Psoas muscle (tissue), 8 donors: ENCODE data around the gene DKKL1. TPM values are rescaled to one million over a fixed set of nuclear protein-coding genes. Genes with fewer than 3 reads are reported as not detected.
A peak's percentile ranks its signal among the peaks of the same experiment; 100 is the strongest.

Source experiments
- ATAC-seq, 4 donors: fragments of 200-7000 bp; cut with Tn5 transposase; one replicate each; pipeline ENCODE4 v1.9.1; 2020; ENCODE audit warnings: moderate library complexity in 3 of 4, mild to moderate bottlenecking in 2 of 4
- DNase-seq, 2 donors: peaks; one replicate each; pipeline ENCODE4 v3.0.0-alpha.2; 2020
- H3K27ac ChIP-seq: fragments of 200-600 bp; one replicate; pipeline ENCODE4 v1.8.0; 2022
- H3K27me3 ChIP-seq, 3 donors: fragments of 200-600 bp in 1 of 3; one replicate each; pipeline versions ENCODE4 v1.6.1 to v1.8.0; 2013 to 2022; ENCODE audit warnings: low read length in 2 of 3, mild to moderate bottlenecking in 2 of 3, moderate library complexity in 1 of 3; ENCODE audit not compliant: insufficient read depth in 3 of 3
- H3K36me3 ChIP-seq, 2 donors: fragments of 200-600 bp in 1 of 2; one replicate each; pipeline versions ENCODE4 v1.6.1 to v1.8.0; 2013 to 2022; ENCODE audit warnings: low read depth in 1 of 2, mild to moderate bottlenecking in 1 of 2, moderate library complexity in 1 of 2; ENCODE audit not compliant: insufficient read depth in 1 of 2
- H3K4me1 ChIP-seq: fragments of 200-600 bp; one replicate; pipeline ENCODE4 v1.8.0; 2022
- H3K4me3 ChIP-seq: fragments of 200-600 bp; one replicate; pipeline ENCODE4 v1.8.0; 2022; ENCODE audit warnings: mild to moderate bottlenecking
- H3K9me3 ChIP-seq: fragments of 200-600 bp; one replicate; pipeline ENCODE4 v1.8.0; 2022
- WGBS, 3 donors: extraction: QIAGEN DNeasy Blood & Tissue Kit; methylation state at CpG; one replicate each; pipeline versions ENCODE4 v1.1.6 to v1.1.7; 2013; 5-methylcytosine and 5-hydroxymethylcytosine counted together
- intact Hi-C, 2 donors: fragments of 100-400 bp; cut with DNase I; formaldehyde crosslinking; loops; one replicate each; pipeline versions ENCODE4 v1.11.0 to v1.14.2; 2022
- polyA plus RNA-seq, 3 donors: library from polyadenylated mRNA; stranded (reverse); fragments of 200-250 nt; gene quantifications; one replicate each; pipeline ENCODE4 v1.2.3, GENCODE V29; 2013
- total RNA-seq, 4 donors: library from RNA; stranded (reverse); fragmentation: NEBNext Ultra II Directional in 2 of 4; extraction: Animal tissue kit (Norgen Biotek cat#: 25700) in 2 of 4; gene quantifications; one replicate each; pipeline versions ENCODE4 v1.2.1 to v1.2.4, GENCODE V29; 2021 to 2023
- TF ChIP-seq, protein P1 (sequence below): fragments of 200-600 bp; IDR thresholded peaks from one replicate; pipeline ENCODE4 v1.8.0; 2022; ENCODE audit warnings: antibody characterized with exemption
- donor health status: healthy with polysubstance abuse.
- donor health status: DM: no; HTN: no; CAD: no; lungs with moderate emphysema.
- donor health status: Bipolar disorder and iron deficiency.
- donor health status: healthy.
- donor health status: DM: yes; HTN: yes; CAD: no.
- donor health status: DM: no; HTN: no; CAD: no.
- donor health status: DM: no; HTN: no; CAD: no.
- donor health status: DM: yes; HTN: yes; CAD: no.

The DKKL1 gene
- total and polyA plus RNA-seq, 7 donors, result 0.06 TPM; not detected in 6

- peaks cover 21% of the 10 kb centered on the region for H3K4me1 ChIP-seq
- no peak overlapping the region for H3K4me3 ChIP-seq
- H3K27me3 ChIP-seq, result peaks cover 0 to 100% (median 48%) of the 10 kb centered on the region in 3 donors
- H3K36me3 ChIP-seq, result no peaks in the 10 kb centered on the region
- no peak overlapping the region for H3K27ac ChIP-seq
- H3K9me3 ChIP-seq, result no peaks in the 10 kb centered on the region
- no peak for ATAC-seq
- TF ChIP-seq, protein P1, sequence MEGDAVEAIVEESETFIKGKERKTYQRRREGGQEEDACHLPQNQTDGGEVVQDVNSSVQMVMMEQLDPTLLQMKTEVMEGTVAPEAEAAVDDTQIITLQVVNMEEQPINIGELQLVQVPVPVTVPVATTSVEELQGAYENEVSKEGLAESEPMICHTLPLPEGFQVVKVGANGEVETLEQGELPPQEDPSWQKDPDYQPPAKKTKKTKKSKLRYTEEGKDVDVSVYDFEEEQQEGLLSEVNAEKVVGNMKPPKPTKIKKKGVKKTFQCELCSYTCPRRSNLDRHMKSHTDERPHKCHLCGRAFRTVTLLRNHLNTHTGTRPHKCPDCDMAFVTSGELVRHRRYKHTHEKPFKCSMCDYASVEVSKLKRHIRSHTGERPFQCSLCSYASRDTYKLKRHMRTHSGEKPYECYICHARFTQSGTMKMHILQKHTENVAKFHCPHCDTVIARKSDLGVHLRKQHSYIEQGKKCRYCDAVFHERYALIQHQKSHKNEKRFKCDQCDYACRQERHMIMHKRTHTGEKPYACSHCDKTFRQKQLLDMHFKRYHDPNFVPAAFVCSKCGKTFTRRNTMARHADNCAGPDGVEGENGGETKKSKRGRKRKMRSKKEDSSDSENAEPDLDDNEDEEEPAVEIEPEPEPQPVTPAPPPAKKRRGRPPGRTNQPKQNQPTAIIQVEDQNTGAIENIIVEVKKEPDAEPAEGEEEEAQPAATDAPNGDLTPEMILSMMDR, result no peak
- DNase-seq, result no peak
- WGBS, 3 donors, result 5 to 28% (median 24%) methylated on average over 3 of the region's 3 CpGs
- intact Hi-C loops, result no loop called here
Measured at GRCh38 chr19:49421878-49422202, 58.2 kb downstream of the DKKL1 start.

DNA sequence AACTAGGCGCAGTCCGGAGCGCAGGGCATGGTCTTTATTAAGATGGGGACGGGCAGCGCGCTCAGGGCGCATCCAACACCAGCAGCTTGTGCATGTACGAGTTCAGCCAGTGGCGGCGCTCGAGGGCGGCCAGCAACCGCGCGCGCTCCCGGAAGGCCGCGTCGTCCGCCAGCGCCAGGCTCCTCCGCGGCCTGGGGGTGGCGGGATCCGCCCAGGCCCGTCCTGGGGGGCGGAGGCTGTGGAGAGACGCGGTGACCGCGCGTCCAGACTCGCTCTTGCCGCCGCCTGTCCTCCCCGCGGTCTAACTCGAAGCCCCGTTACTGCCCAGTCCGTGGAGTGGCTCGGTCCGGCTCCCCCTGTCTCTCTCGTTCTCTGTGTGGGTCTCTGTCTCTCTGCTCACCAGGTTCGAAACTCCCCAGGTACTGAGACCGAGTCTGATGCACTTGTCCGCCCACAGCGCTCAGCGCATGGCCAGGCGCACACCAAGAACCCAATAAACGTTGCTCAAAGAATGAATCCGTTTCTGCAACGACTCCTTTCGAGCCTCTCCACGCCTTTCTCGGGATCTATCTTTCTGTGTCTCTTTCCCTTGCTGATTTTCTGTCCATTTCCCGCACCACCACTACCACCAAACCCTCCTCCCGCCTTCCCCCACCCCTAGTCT is 58.9 kb downstream of the DKKL1 start:
- TF ChIP-seq, protein P1, result peak; percentile 42
- Histone ChIP-seq H3K4me3 (peak overlapping the region; percentile 46), H3K27me3 (peaks cover 0 to 100% (median 53%) of the 10 kb centered on the region in 3 donors), H3K9me3 (no peaks in the 10 kb centered on the region), H3K36me3 (no peaks in the 10 kb centered on the region), H3K27ac (no peak overlapping the region), H3K4me1 (peaks cover 21% of the 10 kb centered on the region)
- DNase-seq (peak; percentile 56 to 72), ATAC-seq (peak; percentile 58 to 88 (median 80))
- WGBS, 3 donors, result 2% methylated on average over 49 to 58 of the region's 58 CpGs
- intact Hi-C loops, result no loop called here

DNA sequence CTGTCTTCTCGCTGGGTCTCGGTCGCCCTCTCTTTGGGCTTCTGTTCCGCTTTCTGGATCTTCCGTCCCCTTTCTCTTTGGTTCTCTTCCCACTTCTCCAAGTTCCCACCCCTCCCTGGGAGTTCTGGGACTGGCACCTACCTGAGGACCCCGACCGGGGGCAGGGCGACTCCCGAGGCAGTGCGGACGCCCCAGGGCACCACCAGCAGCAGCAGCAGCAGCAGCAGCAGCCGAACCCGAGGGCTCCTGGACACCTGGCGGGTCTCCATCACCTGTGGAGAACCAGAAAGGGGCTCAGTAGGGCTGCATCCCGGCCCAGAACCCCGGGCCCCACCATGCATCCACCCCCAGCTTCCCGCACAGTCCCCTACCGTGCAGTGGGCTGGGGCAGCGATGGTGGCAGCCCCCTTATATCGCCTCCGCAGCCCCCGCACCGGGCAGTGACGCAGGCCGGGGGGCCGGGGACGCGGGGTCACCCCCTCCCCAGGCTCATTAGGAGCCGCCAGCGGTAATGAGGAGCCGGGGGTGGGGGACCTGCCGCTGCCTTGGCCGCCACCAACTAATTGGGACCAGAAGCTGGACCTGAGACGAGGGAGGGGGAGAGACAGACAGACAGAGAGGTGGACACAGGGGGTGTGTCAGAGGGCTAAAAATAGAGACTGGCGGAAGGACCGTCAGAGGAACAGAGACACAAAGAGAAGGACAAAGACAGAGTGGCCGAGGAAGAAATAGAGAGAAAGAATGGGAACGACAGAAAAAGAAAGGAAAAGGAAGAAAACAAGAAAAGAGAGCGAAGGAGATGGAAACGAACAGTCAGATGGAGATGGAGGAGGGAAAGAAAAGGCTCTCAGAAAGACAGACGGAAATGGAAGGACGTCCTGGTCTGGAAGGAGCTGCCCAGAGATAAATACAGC is 59.7 kb downstream of the DKKL1 start, which contains the start of gene PTH2:
PTH2 (minus strand) TSS at position 371 of the 914 bp plus-strand sequence; CDS start at position 269, 102 bp downstream.
- Histone ChIP-seq H3K9me3 (no peaks in the 10 kb centered on the region), H3K27me3 (peaks cover 0 to 100% (median 59%) of the 10 kb centered on the region in 3 donors), H3K36me3 (no peaks in the 10 kb centered on the region), H3K4me3 (peak within 1 kb of the TSS; percentile 46), H3K27ac (no peak within 1 kb of the TSS), H3K4me1 (peaks cover 26% of the 10 kb centered on the region)
- intact Hi-C loops, result no loop called here
- DNase-seq (no peak), ATAC-seq (peak in 2 of 4 donors; percentile 32 to 55)
- 6 to 7% (median 7%) methylated on average over 41 to 42 of the region's 42 CpGs for whole genome bisulfite sequencing, 3 donors
- TF ChIP-seq, protein P1, result no peak

- H3K4me1 ChIP-seq, result peaks cover 28% of the 10 kb centered on the region
- intact Hi-C loops, result no loop called here
- 6 to 13% (median 10%) methylated on average over 3 of the region's 3 CpGs for WGBS, 3 donors
- peaks cover 0 to 98% (median 59%) of the 10 kb centered on the region in 3 donors for H3K27me3 ChIP-seq
- TF ChIP-seq, protein P1, result no peak
- DNase-seq (no peak), ATAC-seq (no peak)
- no peak overlapping the region for H3K27ac ChIP-seq
- no peaks in the 10 kb centered on the region for H3K36me3 ChIP-seq
- H3K9me3 ChIP-seq, result no peaks in the 10 kb centered on the region
- no peak overlapping the region for H3K4me3 ChIP-seq
Measured at GRCh38 chr19:49423985-49424303, 60.3 kb downstream of the DKKL1 start.

Other genes starting within 250 kb of the DKKL1 start
- gene LIN7B, start 249.5 kb upstream of the DKKL1 start, total RNA-seq, result 10 to 100 TPM; 11.8 to 27.9 (median 22.3) TPM
- 10 to 100 TPM; 13.9 to 24.3 (median 15.8) TPM for gene LIN7B, start 249.5 kb upstream of the DKKL1 start, polyA plus RNA-seq
- 1 to 10 TPM in 2 of 4 donors, under 1 TPM in 2; 0.54 to 1.6 (median 1.2) TPM for gene C19orf73, start 244.7 kb upstream of the DKKL1 start, total RNA-seq
- gene C19orf73, start 244.7 kb upstream of the DKKL1 start, polyA plus RNA-seq, result 1 to 10 TPM; 1.7 to 1.9 (median 1.9) TPM
- gene PPFIA3, start 244.3 kb upstream of the DKKL1 start, total RNA-seq, result 1 to 10 TPM; 1.4 to 3.8 (median 2.6) TPM
- gene PPFIA3, start 244.3 kb upstream of the DKKL1 start, polyA plus RNA-seq, result 1 to 10 TPM; 2.6 to 5.0 (median 3.2) TPM
- gene HRC, start 208.5 kb upstream of the DKKL1 start, total RNA-seq, result 100 to 1,000 TPM; 250 to 405 (median 298) TPM
- 100 to 1,000 TPM in 2 of 3 donors, 10 to 100 TPM in 1; 32.9 to 160 (median 105) TPM for gene HRC, start 208.5 kb upstream of the DKKL1 start, polyA plus RNA-seq
- gene TRPM4, start 206.1 kb upstream of the DKKL1 start, total RNA-seq, result 10 to 100 TPM in 3 of 4 donors, 1 to 10 TPM in 1; 9.5 to 20.6 (median 16.2) TPM
- 1 to 10 TPM; 6.5 to 8.7 (median 6.7) TPM for gene TRPM4, start 206.1 kb upstream of the DKKL1 start, polyA plus RNA-seq
- gene SLC6A16, start 38.7 kb upstream of the DKKL1 start, total RNA-seq, result under 1 TPM; 0.10 to 0.95 (median 0.39) TPM
- gene SLC6A16, start 38.7 kb upstream of the DKKL1 start, polyA plus RNA-seq, result under 1 TPM; 0.07 to 0.31 (median 0.08) TPM
- 1 to 10 TPM; 2.3 to 4.7 (median 4.4) TPM for gene CD37, start 28.5 kb upstream of the DKKL1 start, total RNA-seq
- gene CD37, start 28.5 kb upstream of the DKKL1 start, polyA plus RNA-seq, result 1 to 10 TPM in 2 of 3 donors, under 1 TPM in 1; 0.66 to 1.6 (median 1.6) TPM
- gene TEAD2, start 1.5 kb upstream of the DKKL1 start, total RNA-seq, result 10 to 100 TPM; 13.8 to 24.1 (median 14.8) TPM
- gene TEAD2, start 1.5 kb upstream of the DKKL1 start, polyA plus RNA-seq, result 10 to 100 TPM in 2 of 3 donors, 1 to 10 TPM in 1; 9.7 to 23.0 (median 15.0) TPM
- gene KASH5, start 24.4 kb downstream of the DKKL1 start, total RNA-seq, result not detected
- not detected for gene KASH5, start 24.4 kb downstream of the DKKL1 start, polyA plus RNA-seq
- not detected for gene PTH2, start 59.6 kb downstream of the DKKL1 start, total RNA-seq
- not detected for gene PTH2, start 59.6 kb downstream of the DKKL1 start, polyA plus RNA-seq
- gene GFY, start 61.5 kb downstream of the DKKL1 start, total RNA-seq, result not detected
- under 1 TPM in 1 of 3 donors, not detected in 2; 0.33 TPM for gene GFY, start 61.5 kb downstream of the DKKL1 start, polyA plus RNA-seq
- gene SLC17A7, start 77.7 kb downstream of the DKKL1 start, total RNA-seq, result 1 to 10 TPM in 1 of 4 donors, under 1 TPM in 3; 0.42 to 1.8 (median 0.82) TPM
- under 1 TPM; 0.55 to 0.79 (median 0.59) TPM for gene SLC17A7, start 77.7 kb downstream of the DKKL1 start, polyA plus RNA-seq
- 10 to 100 TPM; 37.2 to 60.1 (median 43.1) TPM for gene PIH1D1, start 87.9 kb downstream of the DKKL1 start, total RNA-seq
- gene PIH1D1, start 87.9 kb downstream of the DKKL1 start, polyA plus RNA-seq, result 10 to 100 TPM; 46.4 to 69.8 (median 52.2) TPM
- gene ALDH16A1, start 89.3 kb downstream of the DKKL1 start, total RNA-seq, result 10 to 100 TPM in 1 of 4 donors, 1 to 10 TPM in 3; 6.5 to 11.1 (median 7.7) TPM
- gene ALDH16A1, start 89.3 kb downstream of the DKKL1 start, polyA plus RNA-seq, result 10 to 100 TPM in 1 of 3 donors, 1 to 10 TPM in 2; 3.6 to 12.9 (median 5.7) TPM
- gene FLT3LG, start 110.3 kb downstream of the DKKL1 start, total RNA-seq, result 1 to 10 TPM; 1.9 to 3.2 (median 2.5) TPM
- gene FLT3LG, start 110.3 kb downstream of the DKKL1 start, polyA plus RNA-seq, result 1 to 10 TPM; 1.9 to 4.5 (median 4.1) TPM
- gene RPL13A, start 123.7 kb downstream of the DKKL1 start, total RNA-seq, result 1,000 to 10,000 TPM; 1,392 to 2,022 (median 1,763) TPM
- gene RPL13A, start 123.7 kb downstream of the DKKL1 start, polyA plus RNA-seq, result 1,000 to 10,000 TPM; 1,992 to 2,955 (median 2,046) TPM
- 1,000 to 10,000 TPM; 1,146 to 1,506 (median 1,232) TPM for gene RPS11, start 132.6 kb downstream of the DKKL1 start, total RNA-seq
- gene RPS11, start 132.6 kb downstream of the DKKL1 start, polyA plus RNA-seq, result 1,000 to 10,000 TPM; 2,461 to 3,844 (median 3,134) TPM
- gene FCGRT, start 148.8 kb downstream of the DKKL1 start, total RNA-seq, result 10 to 100 TPM; 42.2 to 79.3 (median 60.3) TPM
- gene FCGRT, start 148.8 kb downstream of the DKKL1 start, polyA plus RNA-seq, result 10 to 100 TPM; 32.0 to 48.2 (median 39.9) TPM
- gene RCN3, start 164.1 kb downstream of the DKKL1 start, total RNA-seq, result 1 to 10 TPM; 6.4 to 8.6 (median 7.4) TPM
- gene RCN3, start 164.1 kb downstream of the DKKL1 start, polyA plus RNA-seq, result 1 to 10 TPM; 3.9 to 9.6 (median 7.3) TPM
- 10 to 100 TPM; 53.9 to 69.9 (median 58.1) TPM for gene NOSIP, start 216.7 kb downstream of the DKKL1 start, total RNA-seq
- gene NOSIP, start 216.7 kb downstream of the DKKL1 start, polyA plus RNA-seq, result 100 to 1,000 TPM in 1 of 3 donors, 10 to 100 TPM in 2; 75.4 to 104 (median 95.2) TPM
- gene PRRG2, start 217.4 kb downstream of the DKKL1 start, total RNA-seq, result under 1 TPM; 0.24 to 0.89 (median 0.69) TPM
- gene PRRG2, start 217.4 kb downstream of the DKKL1 start, polyA plus RNA-seq, result 10 to 100 TPM in 1 of 3 donors, 1 to 10 TPM in 2; 1.4 to 16.0 (median 5.9) TPM
- gene PRR12, start 227.3 kb downstream of the DKKL1 start, total RNA-seq, result 10 to 100 TPM in 1 of 4 donors, 1 to 10 TPM in 3; 7.1 to 15.1 (median 7.6) TPM
- 1 to 10 TPM; 2.3 to 5.0 (median 3.1) TPM for gene PRR12, start 227.3 kb downstream of the DKKL1 start, polyA plus RNA-seq